ENCODE data around the gene ZNF513.
A peak's percentile ranks its signal among the peaks of the same experiment; 100 is the strongest.
"Not testable (repeated sequence)": the region's sequence is repeated elsewhere in the genome, so short reads cannot be mapped to it uniquely, and the experiment has no call there.

Gene ZNF513

DNA sequence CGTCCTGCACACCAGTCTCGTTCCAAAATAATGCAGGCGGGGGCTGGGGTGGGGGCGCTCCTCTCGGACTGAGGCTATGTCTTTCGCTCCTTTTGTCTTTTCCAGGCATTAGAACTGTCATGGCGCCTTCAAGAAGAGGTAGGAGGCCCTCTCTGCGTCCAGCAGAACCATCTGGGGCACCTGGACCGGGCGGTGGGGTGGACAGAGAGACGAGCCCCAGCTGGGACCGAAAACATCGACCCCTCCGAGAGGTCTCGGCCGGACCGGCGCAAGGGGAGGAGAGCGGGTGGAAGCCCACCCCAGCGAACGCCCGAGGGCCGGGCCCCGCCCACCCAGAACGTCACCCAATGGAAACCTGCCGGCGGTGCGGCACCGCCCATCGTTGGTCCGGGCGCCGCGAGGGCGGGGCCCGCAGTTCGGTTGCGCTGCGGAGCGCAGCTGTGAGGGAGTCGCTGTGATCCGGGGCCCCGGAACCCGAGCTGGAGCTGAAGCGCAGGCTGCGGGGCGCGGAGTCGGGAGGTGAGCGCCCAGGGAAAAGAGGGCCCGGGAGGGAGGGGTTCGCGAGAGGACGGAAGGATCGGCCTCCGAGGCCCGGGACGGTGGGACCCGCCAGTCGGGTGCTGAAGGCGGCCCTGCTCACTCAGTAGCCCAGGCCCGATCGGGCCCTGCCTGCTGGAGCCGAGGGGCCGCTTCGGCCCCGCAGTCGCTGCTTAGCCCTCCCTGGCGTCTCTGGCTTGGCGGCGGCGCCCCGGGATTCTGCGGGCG is 47.9 kb upstream of the ZNF513 start, which contains the start of gene NRBP1:
Gene NRBP1, plus strand, starts transcription at position 419 of the 765 bp plus-strand sequence. CDS start 4,643 bp downstream, outside the sequence.
- peak; percentile 90 for ATAC-seq
- TF ChIP-seq ARNTL (CRISPR knock-in tag; IDR thresholded peaks at IDR 0.05; ENCODE audit: borderline replicate concordance, low read depth) (no peak), TOX (CRISPR knock-in tag; IDR thresholded peaks at IDR 0.05; ENCODE audit: borderline replicate concordance) (no peak), ESRRG (CRISPR knock-in tag; IDR thresholded peaks at IDR 0.05) (peak; percentile 62; the same call in 1 of the 2 replicates), CSDC2 (CRISPR knock-in tag; IDR thresholded peaks at IDR 0.05) (0 out of 2 replicates have a peak, but pooled peaks have one; percentile 10), OSR1 (CRISPR knock-in tag; IDR thresholded peaks at IDR 0.05) (no peak)
- TF ChIP-seq, protein P1, sequence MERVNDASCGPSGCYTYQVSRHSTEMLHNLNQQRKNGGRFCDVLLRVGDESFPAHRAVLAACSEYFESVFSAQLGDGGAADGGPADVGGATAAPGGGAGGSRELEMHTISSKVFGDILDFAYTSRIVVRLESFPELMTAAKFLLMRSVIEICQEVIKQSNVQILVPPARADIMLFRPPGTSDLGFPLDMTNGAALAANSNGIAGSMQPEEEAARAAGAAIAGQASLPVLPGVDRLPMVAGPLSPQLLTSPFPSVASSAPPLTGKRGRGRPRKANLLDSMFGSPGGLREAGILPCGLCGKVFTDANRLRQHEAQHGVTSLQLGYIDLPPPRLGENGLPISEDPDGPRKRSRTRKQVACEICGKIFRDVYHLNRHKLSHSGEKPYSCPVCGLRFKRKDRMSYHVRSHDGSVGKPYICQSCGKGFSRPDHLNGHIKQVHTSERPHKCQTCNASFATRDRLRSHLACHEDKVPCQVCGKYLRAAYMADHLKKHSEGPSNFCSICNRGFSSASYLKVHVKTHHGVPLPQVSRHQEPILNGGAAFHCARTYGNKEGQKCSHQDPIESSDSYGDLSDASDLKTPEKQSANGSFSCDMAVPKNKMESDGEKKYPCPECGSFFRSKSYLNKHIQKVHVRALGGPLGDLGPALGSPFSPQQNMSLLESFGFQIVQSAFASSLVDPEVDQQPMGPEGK (CRISPR knock-in tag; IDR thresholded peaks at IDR 0.05; ENCODE audit: borderline replicate concordance) = peak; percentile 98
- TF ChIP-seq, protein P2, sequence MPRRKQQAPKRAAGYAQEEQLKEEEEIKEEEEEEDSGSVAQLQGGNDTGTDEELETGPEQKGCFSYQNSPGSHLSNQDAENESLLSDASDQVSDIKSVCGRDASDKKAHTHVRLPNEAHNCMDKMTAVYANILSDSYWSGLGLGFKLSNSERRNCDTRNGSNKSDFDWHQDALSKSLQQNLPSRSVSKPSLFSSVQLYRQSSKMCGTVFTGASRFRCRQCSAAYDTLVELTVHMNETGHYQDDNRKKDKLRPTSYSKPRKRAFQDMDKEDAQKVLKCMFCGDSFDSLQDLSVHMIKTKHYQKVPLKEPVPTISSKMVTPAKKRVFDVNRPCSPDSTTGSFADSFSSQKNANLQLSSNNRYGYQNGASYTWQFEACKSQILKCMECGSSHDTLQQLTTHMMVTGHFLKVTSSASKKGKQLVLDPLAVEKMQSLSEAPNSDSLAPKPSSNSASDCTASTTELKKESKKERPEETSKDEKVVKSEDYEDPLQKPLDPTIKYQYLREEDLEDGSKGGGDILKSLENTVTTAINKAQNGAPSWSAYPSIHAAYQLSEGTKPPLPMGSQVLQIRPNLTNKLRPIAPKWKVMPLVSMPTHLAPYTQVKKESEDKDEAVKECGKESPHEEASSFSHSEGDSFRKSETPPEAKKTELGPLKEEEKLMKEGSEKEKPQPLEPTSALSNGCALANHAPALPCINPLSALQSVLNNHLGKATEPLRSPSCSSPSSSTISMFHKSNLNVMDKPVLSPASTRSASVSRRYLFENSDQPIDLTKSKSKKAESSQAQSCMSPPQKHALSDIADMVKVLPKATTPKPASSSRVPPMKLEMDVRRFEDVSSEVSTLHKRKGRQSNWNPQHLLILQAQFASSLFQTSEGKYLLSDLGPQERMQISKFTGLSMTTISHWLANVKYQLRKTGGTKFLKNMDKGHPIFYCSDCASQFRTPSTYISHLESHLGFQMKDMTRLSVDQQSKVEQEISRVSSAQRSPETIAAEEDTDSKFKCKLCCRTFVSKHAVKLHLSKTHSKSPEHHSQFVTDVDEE (CRISPR knock-in tag; IDR thresholded peaks at IDR 0.05) = 0 out of 2 replicates have a peak, but pooled peaks have one; percentile 13
- TF ChIP-seq, protein P3, sequence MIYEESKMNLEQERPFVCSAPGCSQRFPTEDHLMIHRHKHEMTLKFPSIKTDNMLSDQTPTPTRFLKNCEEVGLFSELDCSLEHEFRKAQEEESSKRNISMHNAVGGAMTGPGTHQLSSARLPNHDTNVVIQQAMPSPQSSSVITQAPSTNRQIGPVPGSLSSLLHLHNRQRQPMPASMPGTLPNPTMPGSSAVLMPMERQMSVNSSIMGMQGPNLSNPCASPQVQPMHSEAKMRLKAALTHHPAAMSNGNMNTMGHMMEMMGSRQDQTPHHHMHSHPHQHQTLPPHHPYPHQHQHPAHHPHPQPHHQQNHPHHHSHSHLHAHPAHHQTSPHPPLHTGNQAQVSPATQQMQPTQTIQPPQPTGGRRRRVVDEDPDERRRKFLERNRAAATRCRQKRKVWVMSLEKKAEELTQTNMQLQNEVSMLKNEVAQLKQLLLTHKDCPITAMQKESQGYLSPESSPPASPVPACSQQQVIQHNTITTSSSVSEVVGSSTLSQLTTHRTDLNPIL (CRISPR knock-in tag; IDR thresholded peaks at IDR 0.05; ENCODE audit: low read depth) = 0 out of 2 replicates have a peak, but pooled peaks have one; percentile 17

DNA sequence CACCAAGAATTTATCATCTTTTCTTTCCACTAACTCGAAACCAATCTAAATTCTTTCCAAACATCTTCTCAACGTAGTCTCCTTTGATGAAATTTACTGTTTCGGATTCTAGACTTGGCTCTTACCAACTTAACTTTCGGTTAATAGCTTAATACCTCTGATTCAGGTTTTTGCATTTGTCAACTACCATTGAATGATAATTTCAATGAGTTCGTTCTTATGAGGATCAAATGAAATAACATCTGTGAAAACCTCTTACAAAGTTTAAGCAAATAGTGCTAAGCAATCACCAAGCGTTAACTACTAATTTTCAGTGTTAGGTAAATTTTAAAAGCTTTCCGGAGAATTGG is 47.3 kb upstream of the ZNF513 start:
- TF ChIP-seq, protein P3 (CRISPR knock-in tag; IDR thresholded peaks at IDR 0.05; ENCODE audit: low read depth) = no peak
- TF ChIP-seq, protein P4, sequence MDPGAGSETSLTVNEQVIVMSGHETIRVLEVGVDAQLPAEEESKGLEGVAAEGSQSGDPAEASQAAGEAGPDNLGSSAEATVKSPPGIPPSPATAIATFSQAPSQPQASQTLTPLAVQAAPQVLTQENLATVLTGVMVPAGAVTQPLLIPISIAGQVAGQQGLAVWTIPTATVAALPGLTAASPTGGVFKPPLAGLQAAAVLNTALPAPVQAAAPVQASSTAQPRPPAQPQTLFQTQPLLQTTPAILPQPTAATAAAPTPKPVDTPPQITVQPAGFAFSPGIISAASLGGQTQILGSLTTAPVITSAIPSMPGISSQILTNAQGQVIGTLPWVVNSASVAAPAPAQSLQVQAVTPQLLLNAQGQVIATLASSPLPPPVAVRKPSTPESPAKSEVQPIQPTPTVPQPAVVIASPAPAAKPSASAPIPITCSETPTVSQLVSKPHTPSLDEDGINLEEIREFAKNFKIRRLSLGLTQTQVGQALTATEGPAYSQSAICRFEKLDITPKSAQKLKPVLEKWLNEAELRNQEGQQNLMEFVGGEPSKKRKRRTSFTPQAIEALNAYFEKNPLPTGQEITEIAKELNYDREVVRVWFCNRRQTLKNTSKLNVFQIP (CRISPR knock-in tag; IDR thresholded peaks at IDR 0.05; ENCODE audit: borderline replicate concordance, low read depth) = no peak
- no peak for TF ChIP-seq RARB (CRISPR knock-in tag; IDR thresholded peaks at IDR 0.05)
- TF ChIP-seq TCF4 (CRISPR knock-in tag; IDR thresholded peaks at IDR 0.05; ENCODE audit: borderline replicate concordance) = no peak
- TF ChIP-seq BACH2 (CRISPR knock-in tag; IDR thresholded peaks at IDR 0.05; ENCODE audit: borderline replicate concordance) = no peak
- no peak for TF ChIP-seq ISL1 (CRISPR knock-in tag; IDR thresholded peaks at IDR 0.05)
- TF ChIP-seq CSDC2 (CRISPR knock-in tag; IDR thresholded peaks at IDR 0.05) = no peak
- TF ChIP-seq ZNF565 (CRISPR knock-in tag; conservative IDR thresholded peaks at IDR 0.05; ENCODE audit: low read depth) = no peak
- no peak for TF ChIP-seq ESRRG (CRISPR knock-in tag; IDR thresholded peaks at IDR 0.05)
- TF ChIP-seq ZNF70 (CRISPR knock-in tag; IDR thresholded peaks at IDR 0.05) = no peak
- no peak for TF ChIP-seq ARNTL (CRISPR knock-in tag; IDR thresholded peaks at IDR 0.05; ENCODE audit: borderline replicate concordance, low read depth)
- TF ChIP-seq ZC3H10 (CRISPR knock-in tag; IDR thresholded peaks at IDR 0.05) = no peak
- TF ChIP-seq TOX (CRISPR knock-in tag; IDR thresholded peaks at IDR 0.05; ENCODE audit: borderline replicate concordance) = no peak
- TF ChIP-seq GLIS3 (CRISPR knock-in tag; IDR thresholded peaks at IDR 0.05) = no peak
- no peak for TF ChIP-seq SNAI2 (CRISPR knock-in tag; IDR thresholded peaks at IDR 0.05)
- no peak for TF ChIP-seq ZFP30 (CRISPR knock-in tag; IDR thresholded peaks at IDR 0.05)
- TF ChIP-seq, protein P2 (CRISPR knock-in tag; IDR thresholded peaks at IDR 0.05) = no peak
- ATAC-seq = no peak

DNA sequence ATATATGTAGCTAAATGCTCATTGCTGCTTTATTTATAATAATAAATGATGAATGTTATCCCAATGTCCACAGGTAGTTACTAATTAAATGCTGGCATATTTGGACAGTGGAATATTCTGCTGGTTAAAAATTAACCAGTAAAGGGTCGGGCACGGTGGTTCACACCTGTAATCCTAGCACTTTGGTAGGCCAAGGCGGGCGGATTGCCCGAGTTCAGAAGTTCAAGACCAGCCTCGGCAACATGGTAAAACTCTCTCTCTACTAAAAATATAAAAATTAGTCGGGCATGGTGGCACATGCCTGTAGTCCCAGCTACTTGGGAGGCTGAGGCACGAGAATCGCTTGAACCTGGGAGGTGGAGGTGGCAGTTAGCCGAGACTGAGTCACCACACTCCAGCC is 44.5 kb upstream of the ZNF513 start:
- ATAC-seq = not testable (repeated sequence)

All from SK-N-SH treated with all-trans-retinoic acid at 6 μM for 48 hours (cell line).